Astrocyte of the cerebellum (primary cell): ENCODE measurements around the gene ATP1A2.

Experiments used
- DNase-seq: peaks from one replicate; pipeline ENCODE4 v3.0.0-alpha.2; 2011; ENCODE audit warnings: low read depth
- H3K4me3 ChIP-seq: 2 replicates; pipeline ENCODE4 v1.5.1; 2011; ENCODE audit warnings: mild to moderate bottlenecking, low read depth, low read length, moderate library complexity
- in situ Hi-C: cut with HindIII; loops from 2 replicates; pipeline ENCODE4 v1.10.0; 2017; ENCODE audit warnings: low sequenced_read_pairs
- TF ChIP-seq, protein P1 (sequence below): IDR thresholded peaks from 2 replicates; pipeline ENCODE4 v1.5.1; 2012; ENCODE audit warnings: low read length, low read depth, moderate library complexity, mild to moderate bottlenecking; ENCODE audit errors: missing control alignments

Gene ATP1A2

DNA sequence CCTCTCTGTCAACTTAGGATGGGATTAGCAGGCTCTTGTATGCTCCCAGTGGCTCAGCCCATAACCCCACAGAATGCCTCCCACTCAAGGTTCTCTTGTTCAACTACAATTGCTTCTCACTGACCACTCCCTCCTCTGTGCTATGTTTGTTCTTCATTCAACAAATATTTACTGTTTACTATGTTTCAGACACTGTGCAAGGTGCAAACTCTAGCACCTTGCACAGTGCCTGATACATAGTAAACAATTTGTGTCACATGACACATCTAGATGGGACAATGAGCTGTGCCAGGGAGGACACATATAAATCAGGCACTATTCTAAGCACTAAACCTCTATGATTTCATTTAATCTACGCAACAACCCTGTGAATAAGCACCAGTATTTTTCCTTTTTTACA lies 15.4 kb downstream of the ATP1A2 start:
- DNase-seq, result no peak
- TF ChIP-seq, protein P1, sequence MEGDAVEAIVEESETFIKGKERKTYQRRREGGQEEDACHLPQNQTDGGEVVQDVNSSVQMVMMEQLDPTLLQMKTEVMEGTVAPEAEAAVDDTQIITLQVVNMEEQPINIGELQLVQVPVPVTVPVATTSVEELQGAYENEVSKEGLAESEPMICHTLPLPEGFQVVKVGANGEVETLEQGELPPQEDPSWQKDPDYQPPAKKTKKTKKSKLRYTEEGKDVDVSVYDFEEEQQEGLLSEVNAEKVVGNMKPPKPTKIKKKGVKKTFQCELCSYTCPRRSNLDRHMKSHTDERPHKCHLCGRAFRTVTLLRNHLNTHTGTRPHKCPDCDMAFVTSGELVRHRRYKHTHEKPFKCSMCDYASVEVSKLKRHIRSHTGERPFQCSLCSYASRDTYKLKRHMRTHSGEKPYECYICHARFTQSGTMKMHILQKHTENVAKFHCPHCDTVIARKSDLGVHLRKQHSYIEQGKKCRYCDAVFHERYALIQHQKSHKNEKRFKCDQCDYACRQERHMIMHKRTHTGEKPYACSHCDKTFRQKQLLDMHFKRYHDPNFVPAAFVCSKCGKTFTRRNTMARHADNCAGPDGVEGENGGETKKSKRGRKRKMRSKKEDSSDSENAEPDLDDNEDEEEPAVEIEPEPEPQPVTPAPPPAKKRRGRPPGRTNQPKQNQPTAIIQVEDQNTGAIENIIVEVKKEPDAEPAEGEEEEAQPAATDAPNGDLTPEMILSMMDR, result no peak
- H3K4me3 ChIP-seq, result no peak overlapping the region
- in situ Hi-C loops, result no loop called here

DNA sequence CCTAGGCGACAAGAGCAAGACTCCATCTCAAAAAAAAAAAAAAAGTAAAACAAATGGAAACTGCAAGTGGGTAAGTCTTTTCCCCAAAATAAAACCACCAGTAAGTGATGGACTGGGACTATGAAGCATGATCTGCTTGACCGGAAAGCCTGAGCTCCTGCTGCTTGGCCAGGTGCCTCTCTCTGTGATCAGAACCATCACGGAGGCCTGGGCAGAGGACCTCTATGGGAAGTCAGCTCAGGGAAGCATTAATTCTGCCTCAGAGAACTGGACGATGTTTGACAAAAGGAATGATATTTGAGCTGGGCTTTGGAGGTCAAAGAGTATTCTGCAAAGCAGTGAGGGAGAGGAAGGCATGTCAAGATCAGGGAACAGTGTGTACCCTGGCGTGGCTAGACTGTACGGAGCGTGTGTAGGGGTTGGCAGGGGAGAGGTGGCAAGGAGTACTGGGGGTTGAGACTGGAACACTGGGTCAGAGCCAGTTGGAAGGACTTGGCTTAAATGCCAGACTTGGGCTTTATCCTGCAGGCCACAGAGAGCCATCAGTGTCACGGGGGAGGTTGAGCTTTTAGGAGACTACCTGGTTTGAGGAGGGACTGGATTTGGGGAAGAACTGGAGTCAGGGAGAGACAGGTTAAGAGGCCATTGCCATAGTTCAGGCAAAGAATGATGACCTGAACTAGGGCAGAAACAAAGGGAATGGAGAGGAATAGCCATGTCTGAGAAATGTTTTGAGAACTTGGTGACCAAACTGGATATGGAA lies 16.4 kb downstream of the ATP1A2 start:
- TF ChIP-seq, protein P1, result no peak
- DNase-seq, result no peak
- in situ Hi-C loops, result no loop called here
- H3K4me3 ChIP-seq, result no peak overlapping the region

DNA sequence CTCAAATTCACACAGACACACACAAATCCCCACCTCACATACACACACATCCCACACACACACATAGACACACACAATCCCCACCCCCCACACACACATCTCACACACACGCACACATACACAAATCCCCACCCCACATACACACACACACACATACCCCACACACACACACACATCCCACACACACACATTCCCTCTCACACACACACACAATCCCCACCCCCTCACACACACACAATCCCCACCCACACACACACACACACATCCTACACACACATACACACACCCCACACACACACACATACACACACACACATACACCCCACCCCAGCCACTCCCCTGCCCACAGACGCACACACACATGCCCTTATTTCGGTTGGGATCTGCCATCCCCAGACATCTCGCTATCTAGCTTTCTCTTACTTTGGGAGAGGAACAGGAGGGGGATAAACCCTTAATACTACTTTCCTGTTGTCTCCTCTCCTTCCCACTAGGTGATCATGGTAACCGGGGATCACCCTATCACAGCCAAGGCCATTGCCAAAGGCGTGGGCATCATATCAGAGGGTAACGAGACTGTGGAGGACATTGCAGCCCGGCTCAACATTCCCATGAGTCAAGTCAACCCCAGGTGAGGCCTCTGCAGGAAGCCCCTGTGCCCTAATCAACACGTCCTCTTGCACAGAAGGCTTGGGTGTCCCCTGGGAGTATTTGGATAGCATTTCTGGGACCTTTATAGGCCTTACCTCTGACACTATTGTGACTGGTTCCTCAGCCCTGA lies 18.6 kb downstream of the ATP1A2 start:
- H3K4me3 ChIP-seq, result no peak overlapping the region
- in situ Hi-C loops, result no loop called here
- TF ChIP-seq, protein P1, result no peak
- DNase-seq, result no peak

DNA sequence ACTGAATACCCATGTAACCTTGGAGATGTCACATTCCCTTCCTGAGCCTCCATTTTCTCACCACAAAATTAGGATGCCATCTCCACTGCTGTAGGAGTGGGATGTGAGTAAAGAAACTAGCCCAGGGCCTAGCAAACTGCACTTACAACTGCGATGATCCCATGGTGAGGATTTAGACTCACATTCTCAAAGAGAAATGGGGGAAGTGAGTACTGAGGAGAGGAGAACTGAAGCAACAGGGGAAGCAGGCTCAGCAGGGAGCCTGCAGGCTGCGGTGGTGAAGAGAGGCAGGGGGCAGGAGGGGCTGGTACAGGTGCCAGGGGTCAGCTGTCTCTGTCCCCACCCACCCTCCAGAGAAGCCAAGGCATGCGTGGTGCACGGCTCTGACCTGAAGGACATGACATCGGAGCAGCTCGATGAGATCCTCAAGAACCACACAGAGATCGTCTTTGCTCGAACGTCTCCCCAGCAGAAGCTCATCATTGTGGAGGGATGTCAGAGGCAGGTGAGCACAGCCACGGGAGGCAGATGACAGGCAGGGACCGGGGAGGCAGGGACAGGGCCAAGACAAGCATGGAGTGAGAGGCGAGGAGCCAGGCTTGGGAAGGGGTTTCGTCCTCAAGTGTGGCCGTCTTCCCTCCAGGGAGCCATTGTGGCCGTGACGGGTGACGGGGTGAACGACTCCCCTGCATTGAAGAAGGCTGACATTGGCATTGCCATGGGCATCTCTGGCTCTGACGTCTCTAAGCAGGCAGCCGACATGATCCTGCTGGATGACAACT lies 19.4 kb downstream of the ATP1A2 start:
- no peak overlapping the region for H3K4me3 ChIP-seq
- in situ Hi-C loops, result no loop called here
- TF ChIP-seq, protein P1, result no peak
- no peak for DNase-seq

DNA sequence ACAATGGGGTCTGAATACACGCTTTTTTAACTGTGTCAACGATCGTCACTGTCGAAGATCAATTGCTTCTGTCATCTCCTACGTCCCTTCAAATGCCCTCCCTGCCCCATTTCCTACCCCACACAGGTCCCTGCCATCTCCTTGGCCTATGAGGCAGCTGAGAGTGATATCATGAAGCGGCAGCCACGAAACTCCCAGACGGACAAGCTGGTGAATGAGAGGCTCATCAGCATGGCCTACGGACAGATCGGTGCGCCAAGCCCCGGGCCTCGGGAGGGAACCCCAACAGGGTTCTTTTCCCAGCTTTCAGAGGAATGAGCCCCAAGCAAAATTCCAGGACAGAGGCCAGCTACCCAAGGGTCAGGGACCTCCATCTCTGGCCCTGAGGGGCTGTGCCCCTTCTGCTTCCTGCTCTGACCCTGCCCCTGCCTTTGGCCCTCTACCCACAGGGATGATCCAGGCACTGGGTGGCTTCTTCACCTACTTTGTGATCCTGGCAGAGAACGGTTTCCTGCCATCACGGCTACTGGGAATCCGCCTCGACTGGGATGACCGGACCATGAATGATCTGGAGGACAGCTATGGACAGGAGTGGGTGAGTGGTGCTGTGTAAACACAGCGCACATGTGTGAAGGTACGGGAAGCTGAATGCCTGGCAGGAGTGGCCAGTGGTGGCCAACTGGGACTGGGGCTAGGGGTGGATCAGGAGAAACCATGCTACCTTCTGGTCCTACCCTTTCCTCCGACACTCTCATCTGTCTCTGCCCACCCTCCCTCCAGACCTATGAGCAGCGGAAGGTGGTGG lies 20.8 kb downstream of the ATP1A2 start:
- no peak for DNase-seq
- in situ Hi-C loops, result no loop called here
- TF ChIP-seq, protein P1, result no peak
- H3K4me3 ChIP-seq, result no peak overlapping the region

DNA sequence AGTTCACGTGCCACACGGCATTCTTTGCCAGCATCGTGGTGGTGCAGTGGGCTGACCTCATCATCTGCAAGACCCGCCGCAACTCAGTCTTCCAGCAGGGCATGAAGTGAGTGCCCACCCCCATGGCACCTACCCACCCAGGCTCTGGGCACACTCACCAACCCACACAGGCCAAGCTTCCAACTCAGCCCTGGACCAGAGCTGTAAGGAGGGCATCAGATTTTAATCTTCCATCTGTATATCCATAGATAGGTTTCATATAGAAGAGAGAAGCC lies 21.3 kb downstream of the ATP1A2 start:
- TF ChIP-seq, protein P1, result no peak
- in situ Hi-C loops, result no loop called here
- no peak overlapping the region for H3K4me3 ChIP-seq
- no peak for DNase-seq
